ENCODE results near the gene HERC2.
"Not testable (repeated sequence)": the region's sequence is repeated elsewhere in the genome, so short reads cannot be mapped to it uniquely, and the experiment has no call there.

HERC2 gene

DNA sequence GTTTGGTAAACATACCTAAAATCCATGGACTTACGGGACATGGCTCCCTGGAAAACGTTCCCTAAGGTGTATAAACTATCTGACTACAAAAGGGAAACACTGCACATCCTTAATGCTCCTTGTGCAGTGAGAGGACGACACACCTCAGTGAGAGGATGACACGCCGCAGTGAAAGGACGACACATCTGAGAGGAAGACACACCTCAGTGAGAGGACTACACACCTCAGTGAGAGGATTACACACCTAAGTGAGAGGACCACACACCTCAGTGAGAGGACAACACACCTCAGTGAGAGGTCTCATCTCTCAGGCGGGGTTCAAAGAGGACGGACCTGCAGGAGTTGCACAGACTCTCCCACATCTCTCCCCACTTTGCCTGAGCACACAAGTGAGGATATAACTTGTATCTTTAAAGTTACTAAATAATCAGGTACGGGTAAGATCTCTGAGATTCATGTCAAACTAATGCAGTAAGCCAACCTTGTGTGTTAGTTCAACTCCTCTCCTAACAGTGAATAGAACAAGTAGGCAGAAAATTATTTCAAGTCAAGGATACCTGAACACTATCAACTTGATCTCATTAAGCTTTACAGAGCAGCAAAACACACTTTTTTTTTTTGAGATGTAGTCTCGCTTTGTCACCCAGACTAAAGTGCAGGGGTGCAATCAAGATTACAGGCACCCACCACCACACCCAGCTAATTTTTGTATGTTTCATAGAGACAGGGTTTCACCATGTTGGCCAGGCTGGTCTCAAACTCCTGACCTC is 32.1 kb downstream of the HERC2 start:
- TF ChIP-seq, protein P1, sequence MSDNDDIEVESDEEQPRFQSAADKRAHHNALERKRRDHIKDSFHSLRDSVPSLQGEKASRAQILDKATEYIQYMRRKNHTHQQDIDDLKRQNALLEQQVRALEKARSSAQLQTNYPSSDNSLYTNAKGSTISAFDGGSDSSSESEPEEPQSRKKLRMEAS (IDR thresholded peaks at IDR 0.05; ENCODE audit: low read depth, low read length): no peak
- no peak for TF ChIP-seq POLR2A (IDR thresholded peaks at IDR 0.05; ENCODE audit: extremely low read depth, insufficient read length)
- no peak for TF ChIP-seq MYC (IDR thresholded peaks at IDR 0.05; ENCODE audit: low read depth, low read length)
- TF ChIP-seq, protein P2, sequence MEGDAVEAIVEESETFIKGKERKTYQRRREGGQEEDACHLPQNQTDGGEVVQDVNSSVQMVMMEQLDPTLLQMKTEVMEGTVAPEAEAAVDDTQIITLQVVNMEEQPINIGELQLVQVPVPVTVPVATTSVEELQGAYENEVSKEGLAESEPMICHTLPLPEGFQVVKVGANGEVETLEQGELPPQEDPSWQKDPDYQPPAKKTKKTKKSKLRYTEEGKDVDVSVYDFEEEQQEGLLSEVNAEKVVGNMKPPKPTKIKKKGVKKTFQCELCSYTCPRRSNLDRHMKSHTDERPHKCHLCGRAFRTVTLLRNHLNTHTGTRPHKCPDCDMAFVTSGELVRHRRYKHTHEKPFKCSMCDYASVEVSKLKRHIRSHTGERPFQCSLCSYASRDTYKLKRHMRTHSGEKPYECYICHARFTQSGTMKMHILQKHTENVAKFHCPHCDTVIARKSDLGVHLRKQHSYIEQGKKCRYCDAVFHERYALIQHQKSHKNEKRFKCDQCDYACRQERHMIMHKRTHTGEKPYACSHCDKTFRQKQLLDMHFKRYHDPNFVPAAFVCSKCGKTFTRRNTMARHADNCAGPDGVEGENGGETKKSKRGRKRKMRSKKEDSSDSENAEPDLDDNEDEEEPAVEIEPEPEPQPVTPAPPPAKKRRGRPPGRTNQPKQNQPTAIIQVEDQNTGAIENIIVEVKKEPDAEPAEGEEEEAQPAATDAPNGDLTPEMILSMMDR (IDR thresholded peaks at IDR 0.05; ENCODE audit: low read depth, low read length): no peak
- no peak for DNase-seq (ENCODE audit: low read depth)
- H3K4me3 ChIP-seq (ENCODE audit: low read depth, low read length): no peak overlapping the region

DNA sequence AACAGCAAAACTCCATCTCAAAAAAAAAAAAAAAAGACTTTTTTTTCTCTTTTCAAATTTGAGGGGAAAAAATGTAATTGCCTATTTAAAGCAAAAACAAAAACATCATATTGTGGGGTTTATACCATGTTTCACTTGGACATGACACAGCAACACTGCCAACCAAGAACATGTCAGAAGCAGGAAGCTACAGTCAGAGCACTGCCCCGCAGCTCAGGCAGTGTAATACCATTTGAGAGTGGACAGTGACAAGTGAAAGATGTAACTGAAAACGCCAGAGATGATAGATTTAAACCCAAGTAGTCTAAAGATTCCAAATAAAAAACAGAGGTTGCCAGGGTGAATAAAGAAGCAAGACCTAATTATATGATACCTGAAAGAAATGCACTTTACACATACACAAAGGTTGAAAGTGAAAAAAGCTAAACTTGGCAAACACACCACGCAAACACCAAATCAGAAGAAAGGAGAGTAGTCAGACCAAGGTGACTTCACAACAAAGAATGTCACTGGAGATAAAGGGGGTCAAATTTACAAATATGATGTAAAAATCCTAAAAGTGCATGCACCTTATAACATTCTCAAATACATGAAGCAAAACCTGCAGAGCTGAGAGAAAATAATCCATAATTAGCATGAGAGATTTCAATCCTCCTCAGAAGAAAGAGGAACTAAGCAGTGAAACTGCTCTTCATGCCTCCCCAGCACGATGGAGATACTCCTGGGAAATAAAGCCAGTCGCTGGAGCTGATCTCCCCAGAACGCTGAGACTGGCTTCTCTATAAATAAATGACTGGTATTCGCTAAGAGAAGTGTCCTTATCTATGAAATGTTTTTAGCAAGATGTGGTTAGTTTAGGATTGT is 32.9 kb downstream of the HERC2 start:
- peak; percentile 29 for DNase-seq (ENCODE audit: low read depth)
- H3K4me3 ChIP-seq (ENCODE audit: low read depth, low read length): not testable (repeated sequence)

DNA sequence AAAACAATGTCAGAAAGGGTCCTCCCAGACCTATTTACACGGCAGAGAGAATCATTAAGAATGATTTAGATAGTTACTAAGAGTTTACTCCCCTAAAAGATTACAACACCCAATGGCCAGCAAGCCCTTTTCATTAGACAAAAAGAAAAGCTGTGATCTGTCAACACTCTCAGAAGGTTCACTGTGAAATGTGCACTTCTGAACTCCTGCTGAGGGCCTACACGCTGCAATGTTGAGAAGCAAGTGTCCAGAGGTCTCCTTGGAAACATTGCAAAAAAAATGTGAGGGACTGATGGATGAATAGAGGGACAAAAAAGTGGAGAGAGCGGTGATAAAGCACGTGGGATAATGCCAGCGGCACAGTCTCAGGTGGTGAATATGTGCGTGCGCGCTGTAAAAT is 35.3 kb downstream of the HERC2 start:
- not testable (repeated sequence) for H3K4me3 ChIP-seq (ENCODE audit: low read depth, low read length); DNase-seq (ENCODE audit: low read depth)

DNA sequence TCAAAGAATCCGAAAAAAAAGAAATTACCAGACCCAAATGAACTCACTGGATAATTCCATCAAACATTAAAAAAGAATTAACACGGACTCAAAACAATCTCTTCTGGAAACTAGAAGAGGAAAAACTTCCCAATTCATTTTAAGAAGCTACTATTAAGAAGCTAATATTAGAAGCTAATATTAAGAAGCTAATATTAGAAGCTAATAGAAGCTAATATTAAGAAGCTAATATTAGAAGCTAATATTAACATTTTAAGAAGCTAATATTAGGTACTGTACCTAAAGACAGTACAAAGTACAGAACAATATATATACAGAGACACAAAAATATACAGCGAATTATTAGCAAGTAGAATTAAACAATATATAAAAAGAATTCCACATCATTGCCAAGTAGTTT is 35.9 kb downstream of the HERC2 start:
- TF ChIP-seq, protein P1 (IDR thresholded peaks at IDR 0.05; ENCODE audit: low read depth, low read length): no peak
- TF ChIP-seq, protein P2 (IDR thresholded peaks at IDR 0.05; ENCODE audit: low read depth, low read length): no peak
- TF ChIP-seq POLR2A (IDR thresholded peaks at IDR 0.05; ENCODE audit: extremely low read depth, insufficient read length) (no peak), MYC (IDR thresholded peaks at IDR 0.05; ENCODE audit: low read depth, low read length) (no peak)
- no peak for DNase-seq (ENCODE audit: low read depth)

DNA sequence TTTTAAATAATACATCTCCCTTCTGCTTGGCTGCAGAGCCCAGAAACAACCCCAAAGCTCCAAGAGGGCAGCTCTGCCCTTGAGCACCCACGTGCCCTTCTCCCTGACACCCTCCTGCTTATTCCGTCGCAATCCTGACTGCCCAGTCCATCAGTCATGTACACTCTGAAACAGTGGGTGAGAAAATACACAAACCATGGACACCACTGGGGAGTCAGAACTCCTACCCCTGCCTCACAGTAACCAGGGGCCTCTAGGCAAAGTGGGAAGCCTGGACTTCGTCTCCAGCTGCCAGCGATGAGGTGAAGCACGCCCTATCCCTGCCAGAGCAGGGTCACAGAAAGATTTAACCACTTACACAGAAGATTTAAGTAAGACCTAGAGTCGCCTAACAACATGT is 40.1 kb downstream of the HERC2 start:
- TF ChIP-seq, protein P2 (IDR thresholded peaks at IDR 0.05; ENCODE audit: low read depth, low read length): no peak
- TF ChIP-seq MYC (IDR thresholded peaks at IDR 0.05; ENCODE audit: low read depth, low read length): no peak
- TF ChIP-seq, protein P1 (IDR thresholded peaks at IDR 0.05; ENCODE audit: low read depth, low read length): no peak
- no peak for TF ChIP-seq POLR2A (IDR thresholded peaks at IDR 0.05; ENCODE audit: extremely low read depth, insufficient read length)
- DNase-seq (ENCODE audit: low read depth): no peak
- H3K4me3 ChIP-seq (ENCODE audit: low read depth, low read length): no peak overlapping the region

More for the DNA sequence above, 35.9 kb downstream of the HERC2 start:
- H3K4me3 ChIP-seq (ENCODE audit: low read depth, low read length): no peak overlapping the region

DNA sequence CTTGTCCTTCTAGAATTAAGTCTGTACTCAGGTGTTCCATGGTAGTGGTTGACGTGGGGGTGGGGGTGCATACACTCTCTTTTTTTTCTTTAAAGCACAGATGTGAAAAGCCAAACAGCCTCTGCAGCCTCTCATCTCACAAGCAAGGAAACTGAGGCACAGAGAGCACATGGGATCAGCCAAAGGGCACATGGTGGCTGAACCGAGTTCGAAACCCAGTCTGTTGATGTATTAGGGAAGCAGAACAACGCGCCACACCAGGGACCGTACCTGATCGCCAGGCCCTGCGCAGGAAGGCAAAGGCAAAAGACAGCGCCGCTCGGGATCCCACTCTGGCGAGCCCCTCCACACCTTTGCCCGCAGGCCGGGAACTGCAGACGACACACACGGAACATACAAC is 47.3 kb downstream of the HERC2 start:
- DNase-seq (ENCODE audit: low read depth): no peak
- no peak overlapping the region for H3K4me3 ChIP-seq (ENCODE audit: low read depth, low read length)
- TF ChIP-seq, protein P2 (IDR thresholded peaks at IDR 0.05; ENCODE audit: low read depth, low read length): no peak
- TF ChIP-seq POLR2A (IDR thresholded peaks at IDR 0.05; ENCODE audit: extremely low read depth, insufficient read length) (no peak), MYC (IDR thresholded peaks at IDR 0.05; ENCODE audit: low read depth, low read length) (no peak)
- TF ChIP-seq, protein P1 (IDR thresholded peaks at IDR 0.05; ENCODE audit: low read depth, low read length): no peak
